ENCODE data around the gene OR2S2. TPM values are rescaled to one million over a fixed set of nuclear protein-coding genes. Genes with fewer than 3 reads are reported as not detected.

OR2S2 gene
- total and polyA plus RNA-seq, 2 of the 8 experiments (the other 6 are each of a cell fraction or from before 2014, with no cell fraction given), result not detected

DNA sequence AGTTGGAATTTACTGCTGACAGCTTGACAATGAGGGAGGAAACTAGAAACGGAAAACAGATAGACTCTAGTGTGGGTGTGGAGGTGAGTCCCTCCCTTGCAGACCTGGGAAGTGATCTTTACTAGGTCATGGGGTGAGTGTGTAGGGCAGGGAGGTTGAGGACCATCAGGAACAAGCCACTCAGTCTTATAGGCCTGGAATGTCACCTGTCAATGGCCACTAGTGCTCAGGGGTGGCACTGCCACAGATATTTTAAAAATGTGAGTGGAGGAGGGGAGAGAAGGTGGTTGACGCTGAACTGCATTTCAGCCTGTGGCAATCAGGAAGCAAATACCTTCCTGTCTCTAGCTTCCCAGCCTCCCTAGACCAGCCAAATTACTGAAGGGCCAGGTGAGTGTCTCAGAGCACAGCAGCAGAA lies 9.0 kb downstream of the OR2S2 start:
- Histone ChIP-seq H2BK12ac (ENCODE audit: low read depth, low read length) (no peak overlapping the region), H3K4me1 (replicated peaks in 1 of 4; ENCODE audit: control insufficient read depth in 3 of 4, insufficient read depth in 4 of 4, low read length in 3 of 4) (peaks cover 0 to 5% (median under 1%) of the 10 kb centered on the region in 4 experiments; a peak in 2 of 7 replicates), H2BK20ac (ENCODE audit: low read length) (0 out of 2 replicates have a peak overlapping the region, but pooled peaks have one; percentile 10), H3K18ac (ENCODE audit: extremely low read depth, low read length) (no peak overlapping the region), H2AK5ac (ENCODE audit: low read depth, low read length) (no peak overlapping the region), H3K4me2 (ENCODE audit: insufficient read depth in 1 of 2, low read depth in 2 of 2, low read length in 2 of 2) (no peak overlapping the region), H2BK15ac (ENCODE audit: low read length) (no peak overlapping the region), H3K9me3 (ENCODE audit: insufficient read depth in 2 of 2, low read depth in 1 of 2, low read length in 1 of 2) (peaks cover 0 to 5% of the 10 kb centered on the region in 2 experiments; a peak in 1 of 4 replicates), H3K27me3 (replicated peaks in 1 of 4; ENCODE audit: control insufficient read depth in 3 of 4, extremely low read depth in 1 of 4, insufficient read depth in 3 of 4, low read length in 3 of 4) (peaks cover 4 to 13% (median 9%) of the 10 kb centered on the region in 4 experiments), H4K91ac (replicated peaks; ENCODE audit: insufficient read length, low read length) (no peak overlapping the region), H4K20me1 (replicated peaks in 1 of 2; ENCODE audit: control insufficient read depth in 1 of 2, insufficient read depth in 2 of 2, low read length in 2 of 2) (no peaks in the 10 kb centered on the region), H3K79me2 (ENCODE audit: control insufficient read depth in 1 of 2, insufficient read depth in 2 of 2, low read length in 2 of 2) (no peaks in the 10 kb centered on the region), H4K5ac (ENCODE audit: insufficient read length, low read depth, low read length) (no peak overlapping the region), H3K9ac (replicated peaks in 1 of 4; ENCODE audit: extremely low read depth in 1 of 4, low read depth in 3 of 4, low read length in 3 of 4) (no peak overlapping the region), H2AFZ (ENCODE audit: low read length) (peak overlapping the region; percentile 90), H3K79me1 (ENCODE audit: low read depth, low read length) (no peaks in the 10 kb centered on the region), H3K23ac (ENCODE audit: insufficient read length) (no peak overlapping the region), H3K14ac (ENCODE audit: insufficient read length) (no peak overlapping the region), H4K8ac (ENCODE audit: extremely low read depth, insufficient read depth, low read length) (no peak overlapping the region), H3K4me3 (ENCODE audit: extremely low read depth in 1 of 4, insufficient read depth in 2 of 4, low read depth in 3 of 4, low read length in 4 of 4) (no peak overlapping the region), H3K27ac (ENCODE audit: low read depth, low read length) (no peak overlapping the region), H3K56ac (replicated peaks; ENCODE audit: insufficient read length, low read depth, low read length) (no peak overlapping the region), H3K36me3 (ENCODE audit: control insufficient read depth in 2 of 4, insufficient read depth in 4 of 4, low read length in 3 of 4) (no peaks in the 10 kb centered on the region), H3K23me2 (ENCODE audit: low read depth, low read length) (no peaks in the 10 kb centered on the region), H2BK120ac (replicated peaks; ENCODE audit: low read depth, low read length) (no peak overlapping the region), H3K4ac (replicated peaks; ENCODE audit: insufficient read length, low read depth, low read length) (no peak overlapping the region), H2BK5ac (ENCODE audit: low read depth, low read length) (no peak overlapping the region)
- FAIRE-seq (no peak), DNase-seq (ENCODE audit: low read depth in 1 of 2, low spot score in 2 of 2) (no peak)
- WGBS, 2 experiments (ENCODE audit: extremely low coverage in 1 of 2, insufficient coverage in 1 of 2, insufficient read length in 1 of 2, insufficient replicate concordance in 2 of 2, low coverage in 1 of 2, low lambda C conversion rate in 2 of 2, missing lambda C conversion rate in 1 of 2), result 60% methylated on average over 2 of the region's 2 CpGs; no CpG with 5 or more reads in 1 of the 2 experiments
- ChIA-PET POLR2A (ENCODE audit: partially characterized antibody) (no interaction called here), CTCF (ENCODE audit: partially characterized antibody) (interaction anchor here (0.7 to 1.7 kb wide), 7 partner anchors 10 to 159 kb away, joined by 3 to 5 read pairs (median 4); no protein-coding TSS in a partner anchor)
- TF ChIP-seq TEAD4 (IDR thresholded peaks at IDR 0.05; ENCODE audit: low read depth, low read length) (peak; percentile 73), ASH2L (IDR thresholded peaks at IDR 0.05; ENCODE audit: low read length) (no peak)

All from H1 (cell line).